Peyer's patch (tissue), 4 donors: Measurements from ENCODE around the gene SCGB1C2. TPM values are rescaled to one million over a fixed set of nuclear protein-coding genes. Genes with fewer than 3 reads are reported as not detected.
A peak's percentile ranks its signal among the peaks of the same experiment; 100 is the strongest.
"Not testable (repeated sequence)": the region's sequence is repeated elsewhere in the genome, so short reads cannot be mapped to it uniquely, and the experiment has no call there.

Experiments used
- DNase-seq, 3 donors: peaks; one replicate each; pipeline ENCODE4 v3.0.0-alpha.2; 2017 to 2019
- H3K27ac ChIP-seq, 4 donors: fragments of 200-600 bp; sonication (generic); one replicate each; pipeline ENCODE4 v1.5.1; 2016 to 2019
- H3K27me3 ChIP-seq, 2 donors: fragments of 200-600 bp; sonication (generic); one replicate each; pipeline ENCODE4 v1.5.1; 2019
- H3K36me3 ChIP-seq, 3 donors: fragments of 200-600 bp; sonication (generic); one replicate each; pipeline ENCODE4 v1.5.1; 2016 to 2019
- H3K4me1 ChIP-seq, 4 donors: fragments of 200-600 bp; sonication (generic); one replicate each; pipeline ENCODE4 v1.5.1; 2016 to 2019
- H3K4me3 ChIP-seq, 4 donors: fragments of 200-600 bp; sonication (generic); 1 replicate in 3 of 4; 2 replicates in 1 of 4; pipeline ENCODE4 v1.5.1; 2016 to 2019; ENCODE audit warnings: mild to moderate bottlenecking in 1 of 4
- H3K9me3 ChIP-seq, 4 donors: fragments of 200-600 bp; sonication (generic); one replicate each; pipeline ENCODE4 v1.5.1; 2016 to 2019; ENCODE audit warnings: mild to moderate bottlenecking in 1 of 4
- CTCF ChIP-seq, 6 experiments: fragments of 450-650 bp in 4 of 6; fragments of 200-600 bp in 2 of 6; sonication (generic) in 1 of 6; IDR thresholded peaks; one replicate each; pipeline ENCODE4 v1.5.1; 2017 to 2019; ENCODE audit warnings: antibody characterized with exemption in 6 of 6, mild to moderate bottlenecking in 3 of 6, moderate library complexity in 1 of 6
- POLR2A ChIP-seq, 2 donors: fragments of 450-650 bp; IDR thresholded peaks; one replicate each; pipeline ENCODE4 v1.5.1; 2017; ENCODE audit warnings: antibody characterized with exemption in 2 of 2, mild to moderate bottlenecking in 2 of 2, moderate library complexity in 2 of 2
- total RNA-seq, 4 donors: library from RNA; depleted of rRNA; stranded (reverse); fragments of >200 nt; gene quantifications; one replicate each; pipeline ENCODE4 v1.1.0, GENCODE V29; 2016

Gene SCGB1C2
- total RNA-seq, 4 donors from 2014 or later: not detected

- Histone ChIP-seq H3K9me3 (no peaks in the 10 kb centered on the region), H3K36me3 (no peaks in the 10 kb centered on the region), H3K4me1 (no peaks in the 10 kb centered on the region), H3K27ac (no peak overlapping the region), H3K4me3 (no peak overlapping the region), H3K27me3 (no peaks in the 10 kb centered on the region)
- DNase-seq: no peak
- no peak for TF ChIP-seq CTCF (IDR thresholded peaks at IDR 0.05)
- TF ChIP-seq POLR2A (IDR thresholded peaks at IDR 0.05): no peak
Measured at GRCh38 chr17:161481-161880, 24.1 kb downstream of the SCGB1C2 start.

DNA sequence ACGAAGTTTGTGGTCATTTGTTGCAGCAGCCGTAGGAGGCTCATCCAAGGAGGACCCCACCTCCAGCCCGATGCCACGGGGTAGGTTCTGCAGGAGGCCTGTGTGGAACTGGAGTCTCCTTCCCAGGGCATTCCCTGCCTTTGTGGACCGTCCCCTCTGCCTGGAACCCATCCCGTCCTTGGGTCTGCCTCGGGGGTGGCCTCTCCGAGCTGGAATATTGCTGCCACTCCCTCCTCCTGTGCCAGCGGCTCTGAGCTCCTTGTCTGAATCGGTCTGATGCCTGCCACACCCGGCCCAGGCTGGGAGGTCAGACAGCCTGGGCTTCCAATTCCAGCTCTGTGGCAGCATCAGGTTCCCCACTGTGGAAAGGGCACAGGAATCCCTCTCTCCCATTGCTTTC, 25.3 kb downstream of the SCGB1C2 start:
- no peak for TF ChIP-seq CTCF (IDR thresholded peaks at IDR 0.05)
- H3K4me1 ChIP-seq: no peaks in the 10 kb centered on the region
- H3K9me3 ChIP-seq: no peaks in the 10 kb centered on the region
- no peaks in the 10 kb centered on the region for H3K36me3 ChIP-seq
- DNase-seq: no peak
- H3K4me3 ChIP-seq: no peak overlapping the region
- no peaks in the 10 kb centered on the region for H3K27me3 ChIP-seq
- no peak overlapping the region for H3K27ac ChIP-seq

- H3K27ac ChIP-seq: no peak overlapping the region
- H3K4me3 ChIP-seq: no peak overlapping the region
- DNase-seq: no peak
- TF ChIP-seq POLR2A (IDR thresholded peaks at IDR 0.05) (no peak), CTCF (IDR thresholded peaks at IDR 0.05) (no peak)
- no peaks in the 10 kb centered on the region for H3K9me3 ChIP-seq
- no peaks in the 10 kb centered on the region for H3K4me1 ChIP-seq
- H3K36me3 ChIP-seq: no peaks in the 10 kb centered on the region
- no peaks in the 10 kb centered on the region for H3K27me3 ChIP-seq
Measured at GRCh38 chr17:163514-164098, 26.2 kb downstream of the SCGB1C2 start.

GRCh38 chr17:164303-165235, 27.2 kb downstream of the SCGB1C2 start:
- Histone ChIP-seq H3K4me1 (no peaks in the 10 kb centered on the region), H3K27me3 (no peaks in the 10 kb centered on the region), H3K9me3 (no peaks in the 10 kb centered on the region), H3K4me3 (no peak overlapping the region), H3K27ac (no peak overlapping the region), H3K36me3 (no peaks in the 10 kb centered on the region)
- TF ChIP-seq CTCF (IDR thresholded peaks at IDR 0.05) (peak in 4 of 6 experiments; percentile 20 to 52 (median 42)), POLR2A (IDR thresholded peaks at IDR 0.05) (no peak)
- DNase-seq: peak in 1 of 3 donors; percentile 61

DNA sequence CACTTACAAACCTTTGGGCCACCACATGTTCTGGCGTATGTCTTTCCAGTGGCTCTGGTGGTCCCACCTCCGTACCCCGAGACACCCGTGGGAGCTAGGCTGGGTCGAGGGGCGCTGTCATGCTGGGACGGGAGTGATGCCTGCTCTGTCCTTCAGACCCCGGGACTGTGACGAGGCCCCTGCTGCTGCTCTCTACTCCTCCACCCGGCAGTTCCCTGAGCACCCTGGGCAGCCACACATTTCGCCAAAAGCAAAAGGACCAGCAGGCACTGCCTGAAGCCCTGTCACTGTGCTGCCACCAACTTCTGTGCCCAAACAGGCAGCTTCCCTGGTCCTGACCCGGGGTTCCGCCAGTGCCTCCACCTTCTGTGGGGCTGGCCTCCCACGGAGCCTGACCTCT, 28.6 kb downstream of the SCGB1C2 start:
- no peak for DNase-seq
- H3K4me1 ChIP-seq: no peaks in the 10 kb centered on the region

GRCh38 chr17:168614-169013, 31.2 kb downstream of the SCGB1C2 start:
- H3K36me3 ChIP-seq, H3K4me1 ChIP-seq, H3K4me3 ChIP-seq, H3K27ac ChIP-seq, H3K27me3 ChIP-seq, DNase-seq, H3K9me3 ChIP-seq: not testable (repeated sequence)

More for the DNA sequence above, 28.6 kb downstream of the SCGB1C2 start:
- H3K27ac ChIP-seq: no peak overlapping the region
- H3K4me3 ChIP-seq: no peak overlapping the region
- no peaks in the 10 kb centered on the region for H3K9me3 ChIP-seq
- H3K36me3 ChIP-seq: no peaks in the 10 kb centered on the region
- no peaks in the 10 kb centered on the region for H3K27me3 ChIP-seq
- no peak for TF ChIP-seq CTCF (IDR thresholded peaks at IDR 0.05)
- no peak for TF ChIP-seq POLR2A (IDR thresholded peaks at IDR 0.05)
